Endothelial cell of umbilical vein (primary cell): ENCODE measurements around the gene KCNK15. TPM values are rescaled to one million over a fixed set of nuclear protein-coding genes. Genes with fewer than 3 reads are reported as not detected.

Experiments
- BruUV-seq: library from RNA; stranded (reverse); fragments of 400-500 nt; replicated peaks from 2 replicates; lab custom pipeline; 2021; lab: Mats Ljungman, UMichigan
- CTCF ChIA-PET: fragments of 300-600, 350-600 bp; sonication (Branson Sonifier 250); formaldehyde crosslinking; loops from one replicate; lab custom pipeline; 2021; ENCODE audit warnings: antibody characterized with exemption, inconsistent platforms; lab: Charles Lee
- POLR2A ChIA-PET: fragments of 300-600, 350-600 bp; sonication (Branson Sonifier 250); formaldehyde crosslinking; loops from one replicate; lab custom pipeline; 2021; ENCODE audit warnings: antibody characterized with exemption, inconsistent platforms; lab: Charles Lee
- DNase-seq: peaks from one replicate; pipeline ENCODE4 v3.0.0-alpha.2; 2011; ENCODE audit warnings: low read depth, low spot score
- FAIRE-seq: peaks from 2 replicates; lab custom pipeline; 2011; peaks lifted over from hg19 to GRCh38; lab: Jason Lieb, UNC
- H2AFZ ChIP-seq: 2 replicates; pipeline ENCODE4 v1.6.0; 2012; ENCODE audit warnings: low read depth, low read length, control low read depth, inconsistent platforms
- H3K27ac ChIP-seq: 2 replicates; pipeline ENCODE4 v1.5.1; 2011; ENCODE audit warnings: low read depth, mild to moderate bottlenecking, control low read depth, low read length, moderate library complexity; ENCODE audit not compliant: insufficient read depth
- H3K27me3 ChIP-seq, 2 experiments: 2 replicates each; pipeline versions ENCODE4 v1.6.0 to v1.6.1; 2011; ENCODE audit warnings: low read length in 2 of 2, mixed read lengths in 1 of 2; ENCODE audit not compliant: control insufficient read depth in 2 of 2, insufficient read depth in 2 of 2
- H3K36me3 ChIP-seq, 2 experiments: 2 replicates in 1 of 2; 3 replicates in 1 of 2; pipeline ENCODE4 v1.5.1; 2011; ENCODE audit warnings: low read length in 2 of 2, mild to moderate bottlenecking in 1 of 2, moderate library complexity in 1 of 2; ENCODE audit not compliant: control insufficient read depth in 2 of 2, insufficient read depth in 2 of 2; ENCODE audit errors: extremely low read depth in 1 of 2
- H3K4me1 ChIP-seq: 3 replicates; pipeline ENCODE4 v1.5.1; 2011; ENCODE audit warnings: mild to moderate bottlenecking, low read length; ENCODE audit not compliant: control insufficient read depth, insufficient read depth; ENCODE audit errors: extremely low read depth
- H3K4me2 ChIP-seq: 2 replicates; pipeline ENCODE4 v1.6.1; 2011; ENCODE audit warnings: low read length, control low read depth, mixed read lengths; ENCODE audit not compliant: insufficient read depth
- H3K4me3 ChIP-seq, 3 experiments: fragments of 200-600 bp in 1 of 3; sonication (generic), shearing (Covaris generic) in 1 of 3; replicated peaks in 1 of 3; 2 replicates each; pipeline ENCODE4 v1.5.1; 2011 to 2016; ENCODE audit warnings: control low read depth in 3 of 3, low read length in 3 of 3, mild to moderate bottlenecking in 2 of 3, inconsistent platforms in 1 of 3, low read depth in 1 of 3, moderate library complexity in 1 of 3; ENCODE audit not compliant: insufficient read depth in 1 of 3
- H3K79me2 ChIP-seq: 2 replicates; pipeline ENCODE4 v1.6.0; 2012; ENCODE audit warnings: low read length, inconsistent platforms; ENCODE audit not compliant: control insufficient read depth, insufficient read depth
- H3K9ac ChIP-seq: replicated peaks from 2 replicates; pipeline ENCODE3; 2011; ENCODE audit warnings: low read length, control low read depth; ENCODE audit not compliant: insufficient read depth; ENCODE audit errors: extremely low read depth
- H3K9me1 ChIP-seq: replicated peaks from 3 replicates; pipeline ENCODE4 v1.6.0; 2011; ENCODE audit warnings: mild to moderate bottlenecking, low read length; ENCODE audit not compliant: control insufficient read depth, insufficient read depth; ENCODE audit errors: extremely low read depth
- H3K9me3 ChIP-seq: replicated peaks from 2 replicates; pipeline ENCODE4 v1.5.1; 2012; ENCODE audit warnings: low read length, inconsistent platforms; ENCODE audit not compliant: control insufficient read depth, insufficient read depth
- H4K20me1 ChIP-seq: replicated peaks from 2 replicates; pipeline ENCODE3; 2011; ENCODE audit warnings: mild to moderate bottlenecking, low read length; ENCODE audit not compliant: control insufficient read depth, insufficient read depth; ENCODE audit errors: extremely low read depth
- CTCF ChIP-seq, 2 donors: IDR thresholded peaks; 1 replicate in 1 of 2; 2 replicates in 1 of 2; pipeline ENCODE4 v1.5.1; 2011; ENCODE audit warnings: low read length in 2 of 2, mild to moderate bottlenecking in 2 of 2, moderate library complexity in 2 of 2, control low read depth in 1 of 2, inconsistent platforms in 1 of 2, low read depth in 1 of 2; ENCODE audit not compliant: insufficient read depth in 1 of 2; ENCODE audit errors: extremely low read depth in 1 of 2
- FOS ChIP-seq: IDR thresholded peaks from 2 replicates; pipeline ENCODE4 v1.6.1; 2011; ENCODE audit warnings: mild to moderate bottlenecking, low read length, moderate library complexity, borderline replicate concordance; ENCODE audit not compliant: insufficient read depth
- GATA2 ChIP-seq: IDR thresholded peaks from 2 replicates; pipeline ENCODE4 v1.7.0; 2011; ENCODE audit warnings: low read depth, mild to moderate bottlenecking, moderate library complexity, mixed read lengths, low read length; ENCODE audit not compliant: insufficient read length, insufficient read depth
- MYC ChIP-seq: IDR thresholded peaks from one replicate; pipeline ENCODE4 v1.6.1; 2011; ENCODE audit warnings: mild to moderate bottlenecking, low read depth, low read length
- dilution Hi-C: fragments of 300-500 bp; cut with MboI; formaldehyde crosslinking; loops from one replicate; pipeline ENCODE4 v1.15.0; 2019; ENCODE audit warnings: low sequenced_read_pairs; ENCODE audit not compliant: extremely low pct_ligation_motif_present
- intact Hi-C: fragments of 100-400 bp; cut with micrococcal nuclease; formaldehyde crosslinking; loops from one replicate; pipeline ENCODE4 v1.10.0; 2022
- polyA plus RNA-seq, 4 experiments: library from polyadenylated mRNA; depleted of rRNA in 3 of 4; stranded (reverse) in 3 of 4; unstranded in 1 of 4; fragments of >200 nt; gene quantifications; 2 replicates each; pipeline versions ENCODE4 v1.2.1 to v1.2.3, GENCODE V29; 2011 to 2012; ENCODE audit warnings: missing spikeins in 1 of 4
- total RNA-seq: library from RNA; stranded (reverse); gene quantifications from 2 replicates; pipeline ENCODE4 v1.2.3, GENCODE V29; 2021

The KCNK15 gene
- total and polyA plus RNA-seq, 2 donors (not counting 3 experiments of a cell fraction or from before 2014, with no cell fraction given) = 0.06 TPM; not detected in 1

- Histone ChIP-seq H3K9me1 (no peaks in the 10 kb centered on the region), H2AFZ (no peak overlapping the region), H3K4me3 (no peak overlapping the region), H3K79me2 (no peaks in the 10 kb centered on the region), H3K4me2 (no peak overlapping the region), H3K9me3 (no peaks in the 10 kb centered on the region), H4K20me1 (no peaks in the 10 kb centered on the region), H3K36me3 (no peaks in the 10 kb centered on the region), H3K4me1 (peaks cover 19% of the 10 kb centered on the region), H3K27ac (no peak overlapping the region), H3K9ac (no peak overlapping the region), H3K27me3 (no peaks in the 10 kb centered on the region)
- TF ChIP-seq CTCF (IDR thresholded peaks at IDR 0.05; ENCODE audit: extremely low read depth in 1 of 2, insufficient read depth in 1 of 2, low read depth in 1 of 2, low read length in 2 of 2) = no peak
- no peak for TF ChIP-seq FOS
- TF ChIP-seq GATA2 = no peak
- no peak for TF ChIP-seq MYC
- ChIA-PET CTCF (interaction anchor here (2.1 to 4.8 kb wide), 3 partner anchors 14 to 16 kb away, joined by 4 to 23 read pairs (median 10); no protein-coding TSS in a partner anchor), POLR2A (no interaction called here)
- intact Hi-C loops = no loop called here
- dilution Hi-C loops = no loop called here
- DNase-seq (no peak), FAIRE-seq (no peak)
- no TSS peak for BruUV-seq
These were observed 29.2 kb upstream of the KCNK15 start for GRCh38 chr20:44716309-44717106.
